Heart left ventricle (tissue), 16 donors: ENCODE measurements around the gene PELO. TPM values are rescaled to one million over a fixed set of nuclear protein-coding genes. Genes with fewer than 3 reads are reported as not detected.
A peak's percentile ranks its signal among the peaks of the same experiment; 100 is the strongest.

Source experiments
- ATAC-seq, 4 donors: fragments of 200-7000 bp; cut with Tn5 transposase; one replicate each; pipeline ENCODE4 v1.9.1; 2020 to 2022; ENCODE audit warnings: moderate library complexity in 4 of 4, mild to moderate bottlenecking in 3 of 4, moderate number of reproducible peaks in 1 of 4
- DNase-seq, 5 donors: peaks; one replicate each; pipeline ENCODE4 v3.0.0-alpha.2; 2020
- H3K27ac ChIP-seq, 12 donors: fragments of 200-600 bp; sonication (generic) in 4 of 12; one replicate each; pipeline versions ENCODE4 v1.5.0 to v1.8.0; 2016 to 2022; ENCODE audit warnings: mild to moderate bottlenecking in 2 of 12
- H3K27me3 ChIP-seq, 9 donors: fragments of 200-600 bp; sonication (generic) in 2 of 9; one replicate each; pipeline versions ENCODE4 v1.5.1 to v1.8.0; 2016 to 2022; ENCODE audit warnings: mild to moderate bottlenecking in 3 of 9
- H3K36me3 ChIP-seq, 9 donors: fragments of 200-600 bp; sonication (generic) in 2 of 9; one replicate each; pipeline versions ENCODE4 v1.5.0 to v1.8.0; 2018 to 2022; ENCODE audit warnings: mild to moderate bottlenecking in 2 of 9
- H3K4me1 ChIP-seq, 12 donors: fragments of 200-600 bp; sonication (generic) in 4 of 12; one replicate each; pipeline versions ENCODE4 v1.5.0 to v1.8.0; 2016 to 2022; ENCODE audit warnings: mild to moderate bottlenecking in 3 of 12
- H3K4me3 ChIP-seq, 12 donors: fragments of 200-600 bp; sonication (generic) in 4 of 12; one replicate each; pipeline versions ENCODE4 v1.5.0 to v1.8.0; 2017 to 2022; ENCODE audit warnings: mild to moderate bottlenecking in 9 of 12, moderate library complexity in 4 of 12
- H3K9me3 ChIP-seq, 12 donors: fragments of 200-600 bp; sonication (generic) in 4 of 12; one replicate each; pipeline versions ENCODE4 v1.5.0 to v1.8.0; 2016 to 2022; ENCODE audit warnings: mild to moderate bottlenecking in 1 of 12
- POLR2A ChIP-seq, 2 donors: fragments of 450-650 bp; IDR thresholded peaks; one replicate each; pipeline ENCODE4 v1.6.1; 2017; ENCODE audit warnings: antibody characterized with exemption in 2 of 2, mild to moderate bottlenecking in 2 of 2, moderate library complexity in 2 of 2
- WGBS, 4 donors: extraction: QIAGEN DNeasy Blood & Tissue Kit in 2 of 4; methylation state at CpG; one replicate each; pipeline versions ENCODE4 v1.1.5 to v1.1.7; 2013 to 2018; 5-methylcytosine and 5-hydroxymethylcytosine counted together
- intact Hi-C, 10 donors: fragments of 100-400 bp; cut with DNase I; formaldehyde crosslinking; loops; one replicate each; pipeline versions ENCODE4 v1.11.1 to v1.14.2; 2022
- polyA plus RNA-seq, 2 donors: library from polyadenylated mRNA; stranded (reverse); fragments of 200-250 nt; gene quantifications; one replicate each; pipeline ENCODE4 v1.2.3, GENCODE V29; 2013
- total RNA-seq, 9 donors: library from RNA; depleted of rRNA in 2 of 9; stranded (reverse); fragments of >200 nt in 2 of 9; fragmentation: NEBNext Ultra II Directional in 3 of 9; extraction: Animal tissue kit (Norgen Biotek cat#: 25700) in 3 of 9; gene quantifications; one replicate each; pipeline versions ENCODE4 v1.1.0 to v1.2.4, GENCODE V29; 2016 to 2023
- TF ChIP-seq, protein P1 (sequence below), 12 donors: fragments of 200-600 bp; sonication (generic) in 4 of 12; IDR thresholded peaks; one replicate each; pipeline versions ENCODE4 v1.5.0 to v1.8.0; 2018 to 2022; ENCODE audit warnings: antibody characterized with exemption in 12 of 12, mild to moderate bottlenecking in 5 of 12
- donor health status: ischemic (EF 13 %, LVEDD 7.1; RV severe dilation, severe dysfunction).
- donor health status: healthy with polysubstance abuse.
- donor health status: DM: no; HTN: yes; CAD: no.
- donor health status: DM: no; HTN: no; CAD: no.
- donor health status: ischemic (EF 25% LVEDD 6.9; RV normal size, moderate dysfunction).
- donor health status: ischemic (EF 25% LVEDD 5.7; RV mildly dilated, moderate dysfunction).
- donor health status: healthy.
- donor health status: DM: yes; HTN: yes; CAD: no.
- donor health status: ischemic (EF 35%, LVEDD 5.7; RV mildly dilated, moderate dysfunction).
- donor health status: nonischemic (EF 11% LVEDD 7.7; RV severe dilation, severe dysfunction).
- donor health status: DM: yes; HTN: yes; CAD: no.
- donor health status: PGD.
- donor health status: ischemic (EF 29% LVEDD 5.4; RV normal size, mild dysfunction).
- donor health status: nonischemic (EF 23%, LVEDD 6.1; RV moderate dilation, normal function).

PELO gene
- total and polyA plus RNA-seq, 11 donors = 4.3 to 28.4 (median 16.8) TPM

DNA sequence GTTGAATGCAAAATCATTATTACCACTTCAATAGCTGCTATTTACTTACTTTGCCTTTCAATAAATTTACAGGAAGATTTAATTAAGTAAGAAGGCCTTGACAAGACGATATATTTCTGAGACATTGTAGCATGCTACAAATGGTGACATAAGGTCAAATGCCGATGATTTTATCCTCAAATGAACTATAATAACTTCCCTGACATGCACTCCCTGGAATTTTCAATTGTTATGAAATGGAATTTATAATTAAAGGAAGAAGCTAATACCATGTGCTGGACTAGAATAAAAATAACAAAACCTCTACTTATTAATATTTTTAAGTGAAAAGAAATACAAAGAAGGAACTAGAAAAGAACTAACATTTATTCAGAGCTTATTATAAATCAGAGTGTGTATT is 30.2 kb upstream of the PELO start:
- Histone ChIP-seq H3K27ac (peak overlapping the region in 8 of 12 donors; percentile 36 to 75 (median 65)), H3K27me3 (no peaks in the 10 kb centered on the region), H3K4me1 (peaks cover 0 to 19% (median 6%) of the 10 kb centered on the region in 12 donors), H3K4me3 (no peak overlapping the region), H3K9me3 (no peaks in the 10 kb centered on the region), H3K36me3 (no peaks in the 10 kb centered on the region)
- WGBS, 4 donors = 37 to 54% (median 51%) methylated on average over 2 of the region's 2 CpGs
- DNase-seq (no peak), ATAC-seq (peak in 1 of 4 donors; percentile 72)
- intact Hi-C loops = no loop called here
- TF ChIP-seq POLR2A (IDR thresholded peaks at IDR 0.05) = no peak
- TF ChIP-seq, protein P1, sequence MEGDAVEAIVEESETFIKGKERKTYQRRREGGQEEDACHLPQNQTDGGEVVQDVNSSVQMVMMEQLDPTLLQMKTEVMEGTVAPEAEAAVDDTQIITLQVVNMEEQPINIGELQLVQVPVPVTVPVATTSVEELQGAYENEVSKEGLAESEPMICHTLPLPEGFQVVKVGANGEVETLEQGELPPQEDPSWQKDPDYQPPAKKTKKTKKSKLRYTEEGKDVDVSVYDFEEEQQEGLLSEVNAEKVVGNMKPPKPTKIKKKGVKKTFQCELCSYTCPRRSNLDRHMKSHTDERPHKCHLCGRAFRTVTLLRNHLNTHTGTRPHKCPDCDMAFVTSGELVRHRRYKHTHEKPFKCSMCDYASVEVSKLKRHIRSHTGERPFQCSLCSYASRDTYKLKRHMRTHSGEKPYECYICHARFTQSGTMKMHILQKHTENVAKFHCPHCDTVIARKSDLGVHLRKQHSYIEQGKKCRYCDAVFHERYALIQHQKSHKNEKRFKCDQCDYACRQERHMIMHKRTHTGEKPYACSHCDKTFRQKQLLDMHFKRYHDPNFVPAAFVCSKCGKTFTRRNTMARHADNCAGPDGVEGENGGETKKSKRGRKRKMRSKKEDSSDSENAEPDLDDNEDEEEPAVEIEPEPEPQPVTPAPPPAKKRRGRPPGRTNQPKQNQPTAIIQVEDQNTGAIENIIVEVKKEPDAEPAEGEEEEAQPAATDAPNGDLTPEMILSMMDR (IDR thresholded peaks at IDR 0.05) = no peak

DNA sequence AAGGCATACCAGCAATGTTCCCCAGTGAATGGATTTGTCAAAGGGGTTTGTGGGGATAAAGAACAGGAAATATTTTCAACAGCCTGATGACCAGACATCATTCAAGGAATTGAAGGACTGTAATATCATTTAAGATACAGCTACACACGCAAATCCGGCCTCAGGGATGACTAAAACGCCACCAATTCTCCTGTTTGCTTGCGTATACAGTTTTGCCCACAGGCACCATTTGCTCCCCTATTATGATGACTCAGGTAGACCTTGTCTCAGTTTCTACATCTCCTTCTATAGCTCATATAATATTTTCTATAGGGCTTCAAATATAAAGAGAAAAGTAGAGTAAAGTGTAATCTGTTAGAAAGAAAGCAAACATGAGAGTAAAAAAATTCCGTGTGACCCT is 29.7 kb upstream of the PELO start:
- Histone ChIP-seq H3K36me3 (no peaks in the 10 kb centered on the region), H3K4me1 (peaks cover 0 to 19% (median 6%) of the 10 kb centered on the region in 12 donors), H3K9me3 (no peaks in the 10 kb centered on the region), H3K27me3 (no peaks in the 10 kb centered on the region), H3K4me3 (no peak overlapping the region), H3K27ac (peak overlapping the region in 8 of 12 donors; percentile 44 to 75 (median 65))
- intact Hi-C loops = no loop called here
- DNase-seq = peak in 1 of 5 donors; percentile 23
- peak in 1 of 4 donors; percentile 88 for ATAC-seq
- no peak for TF ChIP-seq POLR2A (IDR thresholded peaks at IDR 0.05)
- TF ChIP-seq, protein P1 (IDR thresholded peaks at IDR 0.05) = no peak
- 69 to 82% (median 72%) methylated on average over 5 of the region's 5 CpGs for WGBS, 4 donors

DNA sequence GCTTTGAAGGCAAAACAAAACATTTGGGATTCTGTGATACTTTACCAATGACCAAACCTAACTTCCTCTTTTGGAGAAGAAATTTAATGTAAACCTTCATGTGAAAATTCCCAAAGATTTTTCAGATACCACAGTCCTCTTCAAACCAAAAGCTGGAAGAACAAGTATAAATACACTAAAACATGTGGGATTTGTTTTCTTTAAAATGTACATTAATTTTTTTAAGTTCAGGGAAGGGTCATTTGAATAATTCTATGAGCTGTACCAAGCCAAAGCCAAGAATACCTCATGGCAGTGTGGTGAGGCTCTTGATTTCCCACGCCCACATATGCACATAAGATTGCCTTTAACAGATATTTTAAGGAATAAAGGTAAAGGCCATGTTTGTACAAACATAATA is 28.4 kb upstream of the PELO start:
- no peaks in the 10 kb centered on the region for H3K9me3 ChIP-seq
- peaks cover 0 to 19% (median 6%) of the 10 kb centered on the region in 12 donors for H3K4me1 ChIP-seq
- H3K36me3 ChIP-seq = no peaks in the 10 kb centered on the region
- ATAC-seq = no peak
- no peak for TF ChIP-seq POLR2A (IDR thresholded peaks at IDR 0.05)
- TF ChIP-seq, protein P1 (IDR thresholded peaks at IDR 0.05) = no peak
- no peak for DNase-seq
- H3K27me3 ChIP-seq = no peaks in the 10 kb centered on the region
- peak overlapping the region in 4 of 12 donors; percentile 55 to 75 (median 68) for H3K27ac ChIP-seq
- WGBS, 4 donors = 86 to 93% (median 90%) methylated on average over 1 of the region's 1 CpG
- intact Hi-C loops = no loop called here
- no peak overlapping the region for H3K4me3 ChIP-seq

DNA sequence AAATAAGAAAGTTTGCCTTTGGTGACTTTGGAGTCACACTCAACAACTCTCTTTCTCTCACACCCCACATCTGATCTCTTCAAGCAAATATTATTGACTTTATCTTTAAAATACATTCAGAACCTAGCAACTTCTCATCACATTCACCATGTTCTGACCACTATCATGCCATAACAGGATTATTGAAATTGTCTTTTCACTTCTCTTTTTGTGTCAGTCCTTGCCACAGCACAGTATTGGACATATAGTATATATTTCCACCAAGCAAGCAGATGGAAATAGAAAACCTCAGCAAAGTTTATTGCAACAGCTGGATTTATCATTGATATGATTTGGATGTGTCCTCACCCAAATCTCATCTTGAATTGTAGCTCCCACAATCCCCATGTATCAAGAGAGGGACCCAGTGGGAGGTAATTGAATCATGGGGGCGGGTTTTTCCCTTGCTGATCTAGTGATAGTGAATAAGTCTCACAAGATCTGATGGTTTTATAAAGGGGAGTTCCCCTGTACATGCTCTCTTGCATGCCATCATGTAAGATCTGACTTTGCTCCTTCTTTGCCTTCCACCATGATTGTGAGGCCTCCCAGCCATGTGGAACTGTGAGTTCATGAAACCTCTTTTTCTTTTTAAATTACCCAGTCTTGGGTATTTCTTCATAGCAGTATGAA is 26.9 kb upstream of the PELO start:
- H3K36me3 ChIP-seq = no peaks in the 10 kb centered on the region
- intact Hi-C loops = no loop called here
- ATAC-seq = no peak
- H3K27ac ChIP-seq = no peak overlapping the region
- peaks cover 0 to 19% (median 6%) of the 10 kb centered on the region in 12 donors for H3K4me1 ChIP-seq
- no peaks in the 10 kb centered on the region for H3K27me3 ChIP-seq
- 85 to 100% (median 95%) methylated on average over 1 of the region's 1 CpG for WGBS, 4 donors
- DNase-seq = no peak
- TF ChIP-seq, protein P1 (IDR thresholded peaks at IDR 0.05) = no peak
- no peak for TF ChIP-seq POLR2A (IDR thresholded peaks at IDR 0.05)
- H3K4me3 ChIP-seq = no peak overlapping the region
- H3K9me3 ChIP-seq = peaks cover 0 to 7% (median 0%) of the 10 kb centered on the region in 12 donors
